ENCODE measurements around the gene ABCD1. TPM values are rescaled to one million over a fixed set of nuclear protein-coding genes. Genes with fewer than 3 reads are reported as not detected.
A peak's percentile ranks its signal among the peaks of the same experiment; 100 is the strongest.

ABCD1 gene
- total RNA-seq, 1 donor from 2014 or later = 10.4 TPM

DNA sequence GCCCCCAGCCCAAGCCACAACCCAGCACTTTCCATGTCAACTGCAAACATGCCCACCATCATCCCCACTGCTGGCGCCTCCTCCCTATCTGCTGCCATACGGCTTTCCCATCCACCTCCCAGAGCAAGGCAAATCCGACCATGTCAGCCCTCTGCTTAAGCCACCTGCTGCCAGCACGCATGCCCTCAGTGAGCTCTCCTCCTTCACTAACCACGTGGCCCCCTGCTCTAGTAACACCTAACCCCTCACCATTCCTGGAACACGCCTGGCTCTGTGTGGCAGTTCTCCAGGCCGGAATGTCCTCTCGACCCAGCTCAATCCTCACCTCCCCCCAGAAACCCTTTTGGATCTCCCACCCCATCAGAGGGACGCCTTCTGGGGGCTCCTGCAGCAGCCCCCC, 17.9 kb upstream of the ABCD1 start:
- Histone ChIP-seq H3K27ac (ENCODE audit: low read depth, low read length) (peak overlapping the region; percentile 92), H3K9me3 (ENCODE audit: control insufficient read depth in 3 of 3, low read length in 3 of 3) (no peaks in the 10 kb centered on the region), H3K4me1 (ENCODE audit: control insufficient read depth in 3 of 3, insufficient read depth in 3 of 3, low read length in 3 of 3) (peaks cover 23 to 81% (median 57%) of the 10 kb centered on the region in 3 donors), H3K36me3 (ENCODE audit: control insufficient read depth in 3 of 3, insufficient read depth in 3 of 3, low read length in 3 of 3) (peaks cover 0 to 4% (median 0%) of the 10 kb centered on the region in 3 donors), H3K9ac (ENCODE audit: low read depth in 1 of 3, low read length in 3 of 3) (peak overlapping the region; percentile 83 to 90 (median 86)), H3K27me3 (ENCODE audit: control insufficient read depth in 3 of 3, insufficient read depth in 3 of 3, low read length in 3 of 3) (no peaks in the 10 kb centered on the region), H3K4me3 (ENCODE audit: low read length in 3 of 3) (peak overlapping the region; percentile 59 to 76 (median 69))

DNA sequence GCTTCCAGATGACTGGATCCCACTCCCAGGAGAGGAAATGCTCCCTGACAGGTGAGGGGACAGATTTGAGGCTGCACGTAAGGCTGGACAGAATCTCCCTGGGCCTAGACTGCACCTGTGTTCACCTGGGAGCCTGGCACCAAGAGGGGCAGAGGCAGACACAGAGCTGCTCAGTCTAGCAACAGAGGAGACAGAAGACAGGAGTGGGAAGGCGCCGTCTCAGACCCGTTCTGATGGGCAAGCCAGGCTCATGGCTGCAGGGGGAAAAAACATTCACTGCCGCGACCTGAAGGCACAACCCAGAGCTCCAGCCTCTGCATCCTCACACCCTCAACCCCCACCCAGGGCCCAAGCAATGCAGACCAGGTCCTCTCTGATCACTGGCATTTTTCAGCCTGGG, 17.2 kb upstream of the ABCD1 start:
- Histone ChIP-seq H3K27ac (ENCODE audit: low read depth, low read length) (peak overlapping the region; percentile 92), H3K9ac (ENCODE audit: low read depth in 1 of 3, low read length in 3 of 3) (peak overlapping the region; percentile 33 to 90 (median 83)), H3K9me3 (ENCODE audit: control insufficient read depth in 3 of 3, low read length in 3 of 3) (no peaks in the 10 kb centered on the region), H3K36me3 (ENCODE audit: control insufficient read depth in 3 of 3, insufficient read depth in 3 of 3, low read length in 3 of 3) (peaks cover 0 to 4% (median 0%) of the 10 kb centered on the region in 3 donors), H3K27me3 (ENCODE audit: control insufficient read depth in 3 of 3, insufficient read depth in 3 of 3, low read length in 3 of 3) (no peaks in the 10 kb centered on the region), H3K4me3 (ENCODE audit: low read length in 3 of 3) (peak overlapping the region; percentile 48 to 76 (median 69)), H3K4me1 (ENCODE audit: control insufficient read depth in 3 of 3, insufficient read depth in 3 of 3, low read length in 3 of 3) (peaks cover 20 to 75% (median 51%) of the 10 kb centered on the region in 3 donors)

DNA sequence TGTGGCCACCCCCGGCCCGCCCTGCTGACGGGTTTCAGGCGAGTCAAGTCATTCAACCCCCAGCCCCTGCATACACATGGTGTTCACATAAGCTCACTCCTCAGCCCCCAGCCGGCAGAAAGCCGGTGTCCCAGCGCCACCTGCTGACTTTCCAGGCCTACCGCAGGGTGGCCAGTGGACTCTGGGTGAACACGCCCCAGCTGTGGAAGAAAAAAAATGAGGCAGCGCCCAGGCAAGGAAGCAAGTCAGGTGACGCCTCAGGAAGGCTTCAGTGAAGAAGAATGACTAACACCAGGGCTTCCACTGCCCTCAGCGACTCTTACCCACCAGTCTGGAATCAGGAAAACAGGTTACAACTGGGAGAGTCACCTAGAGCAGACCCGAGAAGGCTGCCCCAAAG, 16.2 kb upstream of the ABCD1 start:
- peak overlapping the region; percentile 18 for H3K27ac ChIP-seq (ENCODE audit: low read depth, low read length)
- no peaks in the 10 kb centered on the region for H3K27me3 ChIP-seq (ENCODE audit: control insufficient read depth in 3 of 3, insufficient read depth in 3 of 3, low read length in 3 of 3)
- peaks cover 0 to 4% (median 2%) of the 10 kb centered on the region in 3 donors for H3K36me3 ChIP-seq (ENCODE audit: control insufficient read depth in 3 of 3, insufficient read depth in 3 of 3, low read length in 3 of 3)
- H3K4me1 ChIP-seq (ENCODE audit: control insufficient read depth in 3 of 3, insufficient read depth in 3 of 3, low read length in 3 of 3) = peaks cover 18 to 66% (median 43%) of the 10 kb centered on the region in 3 donors
- H3K9me3 ChIP-seq (ENCODE audit: control insufficient read depth in 3 of 3, low read length in 3 of 3) = no peaks in the 10 kb centered on the region
- peak overlapping the region in 1 of 3 donors; percentile 2 for H3K4me3 ChIP-seq (ENCODE audit: low read length in 3 of 3)
- peak overlapping the region in 2 of 3 donors; percentile 33 to 90 for H3K9ac ChIP-seq (ENCODE audit: low read depth in 1 of 3, low read length in 3 of 3)

DNA sequence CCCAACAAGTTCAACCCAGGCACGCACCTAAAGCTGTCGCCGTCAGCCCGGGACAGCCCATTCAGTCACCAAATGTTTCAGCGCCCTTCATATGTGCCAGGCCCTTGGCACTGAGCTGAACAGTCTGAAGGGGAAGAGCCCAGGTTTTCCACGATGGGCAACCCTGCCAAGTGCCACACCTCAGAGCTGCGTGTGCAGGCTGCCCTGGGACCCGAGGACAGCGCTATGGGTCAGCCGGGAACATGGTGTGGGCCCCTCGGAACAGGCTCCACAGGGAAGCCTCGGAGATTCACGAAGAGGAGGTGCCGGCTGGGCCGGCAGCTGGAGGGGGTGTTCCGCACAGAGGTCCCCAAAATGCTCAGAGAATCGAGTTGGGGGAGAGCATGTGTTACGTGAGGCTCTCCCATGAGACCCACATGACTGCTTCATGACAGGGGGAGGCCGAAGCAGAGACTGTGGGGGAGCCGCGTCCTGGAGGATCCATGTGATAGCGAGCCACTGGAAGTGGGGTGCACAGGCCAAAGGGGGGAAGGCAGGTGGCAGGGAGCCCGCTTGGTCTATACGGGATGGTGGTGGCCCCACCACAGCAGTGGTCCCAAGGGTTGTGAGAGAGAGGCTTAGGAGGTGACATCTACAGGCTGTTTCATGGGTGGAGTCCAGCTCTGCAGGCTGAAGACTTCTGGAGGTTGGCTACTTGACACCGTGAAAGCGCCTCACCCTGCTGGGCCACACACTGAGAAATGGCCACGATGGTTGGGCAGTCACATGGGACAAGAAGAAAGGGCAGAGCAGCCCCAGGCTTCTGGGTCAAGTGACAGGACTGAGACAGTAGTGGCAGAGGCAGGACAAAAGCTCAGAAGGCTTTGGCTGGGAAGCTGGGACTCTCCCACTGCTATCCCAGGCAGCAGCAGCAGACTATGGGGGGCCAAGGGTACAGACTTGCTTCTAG, 14.7 kb upstream of the ABCD1 start:
- Histone ChIP-seq H3K4me3 (ENCODE audit: low read length in 3 of 3) (no peak overlapping the region), H3K27ac (ENCODE audit: low read depth, low read length) (no peak overlapping the region), H3K9ac (ENCODE audit: low read depth in 1 of 3, low read length in 3 of 3) (peak overlapping the region in 1 of 3 donors; percentile 57), H3K9me3 (ENCODE audit: control insufficient read depth in 3 of 3, low read length in 3 of 3) (no peaks in the 10 kb centered on the region), H3K36me3 (ENCODE audit: control insufficient read depth in 3 of 3, insufficient read depth in 3 of 3, low read length in 3 of 3) (peaks cover 0 to 9% (median 8%) of the 10 kb centered on the region in 3 donors), H3K4me1 (ENCODE audit: control insufficient read depth in 3 of 3, insufficient read depth in 3 of 3, low read length in 3 of 3) (peaks cover 9 to 50% (median 32%) of the 10 kb centered on the region in 3 donors), H3K27me3 (ENCODE audit: control insufficient read depth in 3 of 3, insufficient read depth in 3 of 3, low read length in 3 of 3) (no peaks in the 10 kb centered on the region)

DNA sequence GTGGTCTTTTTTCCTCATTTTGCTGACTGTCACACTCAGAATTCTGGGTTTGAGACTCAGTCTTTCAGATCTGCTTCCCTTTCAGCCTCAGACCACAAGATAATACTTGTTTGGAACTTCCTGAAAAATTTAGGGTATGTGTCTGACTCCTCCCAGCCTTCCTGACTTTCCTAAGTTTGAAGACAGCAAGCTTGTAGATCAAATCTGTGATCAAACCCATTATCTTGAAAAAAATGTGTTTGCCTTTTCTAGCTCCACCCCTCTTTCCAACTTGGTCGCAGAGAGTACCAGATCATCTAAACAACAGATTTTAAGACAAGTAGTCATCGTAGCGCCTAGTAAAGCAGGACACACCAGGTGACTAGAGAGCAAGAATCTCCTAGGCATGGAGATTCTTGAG, 10.4 kb upstream of the ABCD1 start:
- Histone ChIP-seq H3K4me1 (ENCODE audit: control insufficient read depth in 3 of 3, insufficient read depth in 3 of 3, low read length in 3 of 3) (peaks cover 3 to 20% (median 20%) of the 10 kb centered on the region in 3 donors), H3K9me3 (ENCODE audit: control insufficient read depth in 3 of 3, low read length in 3 of 3) (no peaks in the 10 kb centered on the region), H3K27ac (ENCODE audit: low read depth, low read length) (no peak overlapping the region), H3K36me3 (ENCODE audit: control insufficient read depth in 3 of 3, insufficient read depth in 3 of 3, low read length in 3 of 3) (peaks cover 6 to 24% (median 17%) of the 10 kb centered on the region in 3 donors), H3K27me3 (ENCODE audit: control insufficient read depth in 3 of 3, insufficient read depth in 3 of 3, low read length in 3 of 3) (no peaks in the 10 kb centered on the region), H3K4me3 (ENCODE audit: low read length in 3 of 3) (no peak overlapping the region), H3K9ac (ENCODE audit: low read depth in 1 of 3, low read length in 3 of 3) (no peak overlapping the region)

DNA sequence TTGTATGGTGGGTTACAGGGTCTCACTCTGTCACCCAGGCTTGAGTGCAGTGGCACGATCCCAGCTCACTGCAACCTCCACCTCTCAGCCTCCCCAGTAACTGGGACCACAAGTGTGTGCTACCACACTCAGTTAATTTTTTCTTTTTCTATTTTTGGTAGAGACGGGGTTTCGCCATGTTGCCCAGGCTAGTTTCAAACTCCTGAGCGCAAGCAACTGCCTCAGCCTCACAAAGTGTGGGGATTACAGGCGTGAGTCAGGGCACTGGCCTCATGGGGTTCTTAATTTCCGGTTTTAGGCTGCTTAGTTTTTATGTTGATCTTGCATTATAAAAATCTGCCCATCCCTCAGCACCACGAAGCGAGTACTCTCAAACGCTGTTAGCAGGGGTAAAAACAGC, 7.2 kb upstream of the ABCD1 start:
- no peak overlapping the region for H3K9ac ChIP-seq (ENCODE audit: low read depth in 1 of 3, low read length in 3 of 3)
- peaks cover 20 to 39% (median 29%) of the 10 kb centered on the region in 3 donors for H3K36me3 ChIP-seq (ENCODE audit: control insufficient read depth in 3 of 3, insufficient read depth in 3 of 3, low read length in 3 of 3)
- no peak overlapping the region for H3K27ac ChIP-seq (ENCODE audit: low read depth, low read length)
- H3K4me1 ChIP-seq (ENCODE audit: control insufficient read depth in 3 of 3, insufficient read depth in 3 of 3, low read length in 3 of 3) = peaks cover 0 to 6% (median 2%) of the 10 kb centered on the region in 3 donors
- no peaks in the 10 kb centered on the region for H3K9me3 ChIP-seq (ENCODE audit: control insufficient read depth in 3 of 3, low read length in 3 of 3)
- no peak overlapping the region for H3K4me3 ChIP-seq (ENCODE audit: low read length in 3 of 3)
- H3K27me3 ChIP-seq (ENCODE audit: control insufficient read depth in 3 of 3, insufficient read depth in 3 of 3, low read length in 3 of 3) = no peaks in the 10 kb centered on the region

DNA sequence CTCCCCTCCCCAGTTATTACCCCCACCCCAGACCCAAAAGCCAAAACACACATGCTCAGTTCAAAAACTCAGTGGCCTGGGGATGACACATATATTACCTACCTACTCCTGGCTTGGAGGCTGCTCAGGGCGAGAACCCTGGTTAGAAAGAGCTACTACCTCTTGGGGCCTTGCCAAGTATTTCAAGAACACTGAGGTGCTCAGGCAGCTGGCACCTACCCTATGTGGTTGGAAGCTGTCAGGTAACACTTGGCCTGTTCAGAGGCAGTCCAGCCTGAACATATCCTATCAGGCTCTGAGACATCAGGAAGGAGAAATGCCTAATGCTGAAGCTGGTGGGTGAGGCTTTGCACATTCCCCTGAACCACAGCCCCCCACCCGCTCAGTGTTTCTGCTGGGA, 5.4 kb upstream of the ABCD1 start:
- H3K4me3 ChIP-seq (ENCODE audit: low read length in 3 of 3) = no peak overlapping the region
- H3K27me3 ChIP-seq (ENCODE audit: control insufficient read depth in 3 of 3, insufficient read depth in 3 of 3, low read length in 3 of 3) = no peaks in the 10 kb centered on the region
- no peaks in the 10 kb centered on the region for H3K9me3 ChIP-seq (ENCODE audit: control insufficient read depth in 3 of 3, low read length in 3 of 3)
- peaks cover 20 to 37% (median 29%) of the 10 kb centered on the region in 3 donors for H3K36me3 ChIP-seq (ENCODE audit: control insufficient read depth in 3 of 3, insufficient read depth in 3 of 3, low read length in 3 of 3)
- no peak overlapping the region for H3K9ac ChIP-seq (ENCODE audit: low read depth in 1 of 3, low read length in 3 of 3)
- H3K4me1 ChIP-seq (ENCODE audit: control insufficient read depth in 3 of 3, insufficient read depth in 3 of 3, low read length in 3 of 3) = peaks cover 9 to 15% (median 12%) of the 10 kb centered on the region in 3 donors
- H3K27ac ChIP-seq (ENCODE audit: low read depth, low read length) = no peak overlapping the region

DNA sequence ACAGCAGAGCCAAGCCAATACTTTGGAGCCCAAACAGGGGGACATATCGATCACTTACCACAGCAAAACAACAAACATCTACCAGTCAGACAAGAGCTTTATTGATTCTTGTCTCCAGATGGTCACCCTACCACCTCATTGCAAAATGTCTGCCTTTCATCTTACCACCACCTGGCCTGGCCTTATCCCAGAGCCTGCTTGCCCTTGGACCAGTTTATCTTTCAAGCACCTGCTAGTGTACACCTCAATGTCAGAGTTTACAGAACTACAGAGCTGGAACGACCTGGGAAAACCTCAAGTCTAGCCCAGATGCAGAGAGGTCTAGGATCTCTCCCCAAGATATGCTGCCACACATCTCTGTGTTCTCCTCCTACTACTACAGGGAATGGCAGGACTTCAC, 5.0 kb upstream of the ABCD1 start:
- Histone ChIP-seq H3K36me3 (ENCODE audit: control insufficient read depth in 3 of 3, insufficient read depth in 3 of 3, low read length in 3 of 3) (peaks cover 20 to 37% (median 27%) of the 10 kb centered on the region in 3 donors), H3K4me3 (ENCODE audit: low read length in 3 of 3) (no peak overlapping the region), H3K9me3 (ENCODE audit: control insufficient read depth in 3 of 3, low read length in 3 of 3) (no peaks in the 10 kb centered on the region), H3K4me1 (ENCODE audit: control insufficient read depth in 3 of 3, insufficient read depth in 3 of 3, low read length in 3 of 3) (peaks cover 9 to 15% (median 12%) of the 10 kb centered on the region in 3 donors), H3K27ac (ENCODE audit: low read depth, low read length) (no peak overlapping the region), H3K27me3 (ENCODE audit: control insufficient read depth in 3 of 3, insufficient read depth in 3 of 3, low read length in 3 of 3) (no peaks in the 10 kb centered on the region), H3K9ac (ENCODE audit: low read depth in 1 of 3, low read length in 3 of 3) (no peak overlapping the region)

DNA sequence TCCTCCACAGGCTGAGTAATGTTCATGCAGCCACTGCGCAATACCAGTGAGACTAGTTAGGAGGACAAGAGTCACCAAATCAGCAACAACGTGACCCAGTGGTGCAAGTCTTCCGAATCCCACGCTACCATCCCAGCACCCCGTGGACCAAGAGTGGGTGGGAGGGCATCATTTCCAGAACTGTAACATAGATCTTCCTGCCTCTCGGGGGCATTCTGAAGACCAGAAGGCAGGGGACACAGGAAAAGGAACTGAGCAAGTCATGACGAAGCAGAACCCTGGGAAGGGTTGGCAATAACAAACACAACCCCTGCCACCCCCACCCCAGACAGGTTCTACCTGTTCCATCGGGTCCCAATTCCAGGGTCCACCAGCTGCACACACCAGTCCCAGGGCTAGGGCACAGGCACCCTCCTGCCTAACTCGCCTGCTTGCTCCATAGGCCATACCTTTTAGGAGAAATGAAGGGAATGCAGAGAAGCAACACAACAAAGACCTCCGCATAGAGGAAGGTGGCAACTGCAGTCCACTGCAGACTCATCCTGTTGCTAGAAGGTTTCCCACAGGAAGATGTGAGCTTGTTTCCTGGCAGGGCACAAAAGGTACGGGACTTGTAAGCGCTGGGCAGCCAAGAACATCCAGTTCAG, 1.8 kb upstream of the ABCD1 start:
- peaks cover 35 to 46% (median 42%) of the 10 kb centered on the region in 3 donors for H3K4me1 ChIP-seq (ENCODE audit: control insufficient read depth in 3 of 3, insufficient read depth in 3 of 3, low read length in 3 of 3)
- peak overlapping the region; percentile 62 to 69 (median 67) for H3K4me3 ChIP-seq (ENCODE audit: low read length in 3 of 3)
- peaks cover 15 to 25% (median 18%) of the 10 kb centered on the region in 3 donors for H3K36me3 ChIP-seq (ENCODE audit: control insufficient read depth in 3 of 3, insufficient read depth in 3 of 3, low read length in 3 of 3)
- no peaks in the 10 kb centered on the region for H3K9me3 ChIP-seq (ENCODE audit: control insufficient read depth in 3 of 3, low read length in 3 of 3)
- H3K9ac ChIP-seq (ENCODE audit: low read depth in 1 of 3, low read length in 3 of 3) = peak overlapping the region; percentile 69 to 83 (median 80)
- H3K27me3 ChIP-seq (ENCODE audit: control insufficient read depth in 3 of 3, insufficient read depth in 3 of 3, low read length in 3 of 3) = no peaks in the 10 kb centered on the region
- H3K27ac ChIP-seq (ENCODE audit: low read depth, low read length) = peak overlapping the region; percentile 92
